Right atrium auricular region (tissue), 2 donors: ENCODE measurements around the gene NME7. TPM values are rescaled to one million over a fixed set of nuclear protein-coding genes. Genes with fewer than 3 reads are reported as not detected.
"Not testable (repeated sequence)": the region's sequence is repeated elsewhere in the genome, so short reads cannot be mapped to it uniquely, and the experiment has no call there.

Source experiments
- DNase-seq: peaks from one replicate; pipeline ENCODE4 v3.0.0-alpha.2; 2019; ENCODE audit warnings: low spot score
- H3K27ac ChIP-seq, 2 donors: fragments of 200-600 bp; sonication (generic); 1 replicate in 1 of 2; 2 replicates in 1 of 2; pipeline ENCODE4 v1.5.1; 2016 to 2019
- H3K27me3 ChIP-seq, 2 donors: fragments of 200-600 bp; sonication (generic); one replicate each; pipeline versions ENCODE4 v1.5.1 to v1.6.0; 2017 to 2019
- H3K36me3 ChIP-seq: fragments of 200-600 bp; sonication (generic); one replicate; pipeline ENCODE4 v1.5.1; 2016
- H3K4me1 ChIP-seq, 2 donors: fragments of 200-600 bp; sonication (generic); one replicate each; pipeline versions ENCODE4 v1.5.1 to v1.6.0; 2017 to 2019
- H3K4me3 ChIP-seq, 2 donors: fragments of 200-600 bp; sonication (generic); 1 replicate in 1 of 2; 2 replicates in 1 of 2; pipeline ENCODE4 v1.5.1; 2017 to 2019; ENCODE audit warnings: mild to moderate bottlenecking in 1 of 2, moderate library complexity in 1 of 2
- H3K9me3 ChIP-seq, 2 donors: fragments of 200-600 bp; sonication (generic); one replicate each; pipeline ENCODE4 v1.5.1; 2019
- CTCF ChIP-seq, 2 donors: fragments of 200-600 bp; sonication (generic); IDR thresholded peaks; one replicate each; pipeline ENCODE4 v1.5.1; 2019; ENCODE audit warnings: antibody characterized with exemption in 2 of 2
- total RNA-seq, 2 donors: library from RNA; depleted of rRNA; stranded (reverse); fragments of >200 nt; gene quantifications; one replicate each; pipeline ENCODE4 v1.1.0, GENCODE V29; 2016

Gene NME7
- 10 to 100 TPM in 1 of 2 donors, 1 to 10 TPM in 1; 9.1 to 10.4 TPM for total RNA-seq

- H3K9me3 ChIP-seq, result no peaks in the 10 kb centered on the region
- H3K4me3 ChIP-seq, result peak within 1 kb of the TSS; percentile 66 to 74
- DNase-seq, result peak; percentile 96
- peaks cover 8% of the 10 kb centered on the region for H3K36me3 ChIP-seq
- TF ChIP-seq CTCF (IDR thresholded peaks at IDR 0.05), result no peak
- H3K27ac ChIP-seq, result peak within 1 kb of the TSS; percentile 80 to 81
- peaks cover 0 to 13% of the 10 kb centered on the region in 2 donors for H3K4me1 ChIP-seq
- no peaks in the 10 kb centered on the region for H3K27me3 ChIP-seq
Measured at GRCh38 chr1:169367686-169368405, at the start of gene NME7, which contains the start of gene BLZF1. Gene NME7, minus strand, starts transcription at chr1:169367797. Its CDS starts 87 bp downstream, at chr1:169367710. Gene BLZF1, plus strand, starts transcription at chr1:169368195. Its CDS starts 1,328 bp downstream, at chr1:169369523.

GRCh38 chr1:169414952-169415351 is 47.4 kb upstream of the NME7 start:
- no peaks in the 10 kb centered on the region for H3K27me3 ChIP-seq
- H3K27ac ChIP-seq, result no peak overlapping the region
- no peak overlapping the region for H3K4me3 ChIP-seq
- H3K36me3 ChIP-seq, result no peaks in the 10 kb centered on the region
- no peak for DNase-seq
- no peak for TF ChIP-seq CTCF (IDR thresholded peaks at IDR 0.05)
- no peaks in the 10 kb centered on the region for H3K4me1 ChIP-seq
- H3K9me3 ChIP-seq, result no peaks in the 10 kb centered on the region

- DNase-seq, H3K4me1 ChIP-seq, H3K27ac ChIP-seq, H3K4me3 ChIP-seq, H3K27me3 ChIP-seq, H3K36me3 ChIP-seq: not testable (repeated sequence)
- H3K9me3 ChIP-seq, result peaks cover 0 to 29% of the 10 kb centered on the region in 2 donors
Measured at GRCh38 chr1:169408340-169408739, 40.7 kb upstream of the NME7 start.

- not testable (repeated sequence) for H3K27me3 ChIP-seq, DNase-seq, H3K36me3 ChIP-seq, H3K4me3 ChIP-seq, H3K27ac ChIP-seq, H3K4me1 ChIP-seq
- H3K9me3 ChIP-seq, result peaks cover 0 to 29% of the 10 kb centered on the region in 2 donors
Measured at GRCh38 chr1:169402578-169402977, 35.0 kb upstream of the NME7 start.

DNA sequence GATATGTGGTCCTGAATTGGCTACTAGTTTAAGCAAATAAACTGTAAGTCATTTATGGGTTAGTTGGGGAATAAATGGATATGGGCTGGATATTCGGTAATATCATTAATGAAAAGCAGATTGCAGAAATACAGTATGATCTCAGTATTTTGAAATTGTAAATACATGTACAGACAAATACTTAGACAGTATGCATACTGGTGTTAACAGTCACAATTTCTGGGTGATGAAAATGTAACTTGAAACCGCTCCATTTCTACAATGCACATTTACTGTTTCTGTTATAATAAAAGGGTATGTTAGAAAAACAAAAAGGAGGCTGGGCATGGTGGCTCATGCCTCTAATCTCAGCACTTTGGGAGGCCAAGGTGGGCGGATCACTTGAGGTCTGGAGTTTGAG is 28.4 kb upstream of the NME7 start:
- H3K27me3 ChIP-seq, result no peaks in the 10 kb centered on the region
- H3K27ac ChIP-seq, result no peak overlapping the region
- H3K4me3 ChIP-seq, result no peak overlapping the region
- no peaks in the 10 kb centered on the region for H3K9me3 ChIP-seq
- peaks cover 37% of the 10 kb centered on the region for H3K36me3 ChIP-seq
- no peak for TF ChIP-seq CTCF (IDR thresholded peaks at IDR 0.05)
- no peaks in the 10 kb centered on the region for H3K4me1 ChIP-seq
- no peak for DNase-seq

DNA sequence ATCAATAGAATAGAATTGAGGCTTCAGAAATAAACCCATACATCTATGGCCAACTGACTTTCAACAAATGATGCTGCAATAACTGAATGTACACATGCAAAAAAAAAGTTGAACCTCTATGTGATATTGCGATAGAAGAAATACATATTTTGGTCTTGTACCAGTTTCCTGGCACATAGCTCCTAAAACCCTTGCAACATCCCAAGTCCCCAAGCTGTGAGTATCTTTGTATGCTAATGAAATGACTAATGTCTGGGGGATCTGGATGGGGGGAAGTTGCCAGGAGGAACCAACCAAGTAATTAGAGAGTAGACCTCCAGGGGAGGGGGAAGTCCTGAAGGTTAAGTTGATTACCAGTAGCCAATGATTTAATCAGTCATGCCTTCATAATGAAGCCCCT is 24.8 kb upstream of the NME7 start:
- H3K27me3 ChIP-seq, result no peaks in the 10 kb centered on the region
- H3K4me3 ChIP-seq, result no peak overlapping the region
- no peaks in the 10 kb centered on the region for H3K4me1 ChIP-seq
- H3K36me3 ChIP-seq, result peaks cover 65% of the 10 kb centered on the region
- H3K9me3 ChIP-seq, result no peaks in the 10 kb centered on the region
- TF ChIP-seq CTCF (IDR thresholded peaks at IDR 0.05), result no peak
- DNase-seq, result no peak
- H3K27ac ChIP-seq, result no peak overlapping the region

DNA sequence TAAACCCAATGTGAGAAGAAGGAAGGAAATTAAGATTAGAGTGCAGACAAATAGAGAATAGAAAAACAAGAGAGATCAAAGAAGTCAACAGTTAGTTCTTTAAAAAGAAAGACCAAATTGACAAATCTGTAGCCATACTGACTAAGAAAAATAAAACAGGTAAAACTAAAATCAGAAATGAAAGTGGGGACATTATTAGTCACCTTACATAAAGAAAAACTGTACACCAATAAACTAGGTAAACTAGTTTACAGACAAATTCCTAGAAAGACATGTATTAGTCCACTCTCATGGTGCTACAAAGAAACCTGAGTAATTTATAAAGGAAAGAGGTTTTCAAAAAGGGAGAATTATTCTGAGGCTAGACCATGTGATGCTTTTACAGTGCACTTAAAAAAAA is 22.7 kb upstream of the NME7 start:
- H3K36me3 ChIP-seq, result peaks cover 71% of the 10 kb centered on the region
- no peak for TF ChIP-seq CTCF (IDR thresholded peaks at IDR 0.05)
- no peaks in the 10 kb centered on the region for H3K9me3 ChIP-seq
- H3K27me3 ChIP-seq, result no peaks in the 10 kb centered on the region
- H3K4me1 ChIP-seq, result no peaks in the 10 kb centered on the region
- no peak overlapping the region for H3K27ac ChIP-seq
- no peak overlapping the region for H3K4me3 ChIP-seq
- DNase-seq, result no peak
